Ishikawa (cell line): ENCODE data around the gene TRIM71.

ENCODE experiments used
- CREB1 ChIP-seq: IDR thresholded peaks from 2 replicates; pipeline ENCODE4 v1.6.1; 2012; ENCODE audit warnings: low read depth
- EGR1 ChIP-seq: IDR thresholded peaks from 2 replicates; pipeline ENCODE4 v1.6.1; 2012
- EP300 ChIP-seq: IDR thresholded peaks from 2 replicates; pipeline ENCODE4 v1.6.1; 2012; ENCODE audit warnings: borderline replicate concordance
- MAX ChIP-seq: IDR thresholded peaks from 2 replicates; pipeline ENCODE4 v1.6.1; 2012
- REST ChIP-seq: IDR thresholded peaks from 2 replicates; pipeline ENCODE4 v1.6.1; 2012; ENCODE audit warnings: low read depth, mild to moderate bottlenecking
- TAF1 ChIP-seq: IDR thresholded peaks from 2 replicates; pipeline ENCODE4 v1.6.1; 2012; ENCODE audit warnings: low read depth, mild to moderate bottlenecking
- TCF12 ChIP-seq: IDR thresholded peaks from 2 replicates; pipeline ENCODE4 v1.6.1; 2012; ENCODE audit warnings: low read depth
- TEAD4 ChIP-seq: IDR thresholded peaks from 2 replicates; pipeline ENCODE4 v1.6.1; 2012
- YY1 ChIP-seq: IDR thresholded peaks from 2 replicates; pipeline ENCODE4 v1.6.1; 2012; ENCODE audit warnings: low read depth

- TF ChIP-seq REST (no peak), YY1 (no peak), MAX (no peak), EP300 (no peak), TEAD4 (no peak), CREB1 (no peak), EGR1 (no peak), TAF1 (no peak), TCF12 (no peak)
These were observed 127.3 kb downstream of the TRIM71 start for GRCh38 chr3:32945136-32945535.
